ENCODE measurements around the gene RAMP1. TPM values are rescaled to one million over a fixed set of nuclear protein-coding genes. Genes with fewer than 3 reads are reported as not detected.

Gene RAMP1
- total RNA-seq, 1 experiment from 2014 or later = 0.63 TPM

DNA sequence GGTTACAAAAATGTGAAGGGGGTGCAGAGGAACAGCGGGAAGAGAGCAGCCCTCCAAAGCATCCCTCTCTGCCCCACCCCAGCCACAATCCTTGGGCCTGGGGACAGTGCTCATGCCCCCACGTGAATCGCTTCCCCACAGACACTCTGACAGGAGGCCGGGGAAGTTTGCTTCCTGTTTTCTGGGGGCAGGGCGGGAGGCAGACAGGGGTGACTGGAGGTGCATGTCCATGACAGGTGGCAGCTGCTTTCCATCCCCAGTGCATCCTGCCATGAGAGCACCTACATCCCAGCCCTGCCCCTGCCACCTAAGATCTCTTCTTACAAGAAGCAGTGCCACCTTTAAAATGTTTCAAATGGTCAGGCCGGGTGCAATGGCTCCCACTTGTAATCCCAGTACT lies 60.2 kb downstream of the RAMP1 start:
- H3K4ac ChIP-seq (ENCODE audit: low read depth, low read length) = no peak overlapping the region
- H3K14ac ChIP-seq (ENCODE audit: insufficient read depth, low read length) = no peak overlapping the region
- no peak overlapping the region for H2BK120ac ChIP-seq (ENCODE audit: low read depth, low read length, poor library complexity, severe bottlenecking)
- WGBS (ENCODE audit: extremely low coverage, insufficient read length, low lambda C conversion rate) = no CpG with 5 or more reads among the region's 6 CpGs
- Mint-ChIP-seq H3K4me3 (no peak overlapping the region), H3K27ac (no peak overlapping the region), H3K9me3 (no peaks in the 10 kb centered on the region), H3K36me3 (ENCODE audit: insufficient read depth in 1 of 3, low read depth in 3 of 3) (no peaks in the 10 kb centered on the region), H3K27me3 (ENCODE audit: low read depth) (peaks cover 27% of the 10 kb centered on the region), H3K4me1 (peaks cover 4 to 9% of the 10 kb centered on the region in 2 experiments)
- no peak overlapping the region for H2BK20ac ChIP-seq (ENCODE audit: low read depth, low read length, poor library complexity, severe bottlenecking)
- DNase-seq = no peak
- no peak overlapping the region for H2BK5ac ChIP-seq (ENCODE audit: insufficient read length, low read length)
- H2AK5ac ChIP-seq (ENCODE audit: insufficient read length, low read length) = no peak overlapping the region
- no peaks in the 10 kb centered on the region for H3K79me2 ChIP-seq (ENCODE audit: insufficient read depth, low read length)
- H3K79me1 ChIP-seq (ENCODE audit: insufficient read depth, low read depth, low read length, poor library complexity, severe bottlenecking) = no peaks in the 10 kb centered on the region
- no peak overlapping the region for H3K27ac ChIP-seq (ENCODE audit: insufficient read length, low read depth, low read length)
- H4K5ac ChIP-seq (ENCODE audit: insufficient read length, low read depth, low read length) = no peak overlapping the region
- no peak overlapping the region for H2BK15ac ChIP-seq (ENCODE audit: low read depth, low read length)
- H3K4me1 ChIP-seq (ENCODE audit: insufficient read depth, low read length) = no peaks in the 10 kb centered on the region
- no peaks in the 10 kb centered on the region for H4K20me1 ChIP-seq (ENCODE audit: control insufficient read depth, insufficient read depth, insufficient read length)
- no peaks in the 10 kb centered on the region for H3K9me3 ChIP-seq (ENCODE audit: control insufficient read depth, low read depth, low read length)
- no peak overlapping the region for H3K23ac ChIP-seq (ENCODE audit: insufficient read length, low read depth, low read length)
- no peak overlapping the region for H3T11ph ChIP-seq (ENCODE audit: low read length)
- H3K56ac ChIP-seq (ENCODE audit: insufficient read length, low read depth, low read length) = no peak overlapping the region
- H3K4me2 ChIP-seq (ENCODE audit: insufficient read depth, insufficient read length, low read length) = no peak overlapping the region
- H4K8ac ChIP-seq (replicated peaks; ENCODE audit: insufficient read length, low read depth, low read length) = no peak overlapping the region
- no peaks in the 10 kb centered on the region for H3K23me2 ChIP-seq (ENCODE audit: insufficient read length, low read depth, low read length, poor library complexity, severe bottlenecking)
- no peak overlapping the region for H2AFZ ChIP-seq (ENCODE audit: low read length)
- H3K9ac ChIP-seq (ENCODE audit: extremely low read depth, insufficient read length, low read length) = no peak overlapping the region
- no peak for TF ChIP-seq CTCF (conservative IDR thresholded peaks at IDR 0.05)
- H4K91ac ChIP-seq (ENCODE audit: insufficient read length, low read depth, low read length) = no peak overlapping the region
- no peak overlapping the region for H3K18ac ChIP-seq (ENCODE audit: insufficient read length, low read depth, low read length)
- H2BK12ac ChIP-seq (ENCODE audit: insufficient read length, low read depth, low read length) = no peak overlapping the region
- H3K27me3 ChIP-seq (ENCODE audit: insufficient read depth, low read length) = no peaks in the 10 kb centered on the region

Data from H9 (cell line).